ENCODE data around the gene IL32.
"Not testable (repeated sequence)": the region's sequence is repeated elsewhere in the genome, so short reads cannot be mapped to it uniquely, and the experiment has no call there.

Gene IL32

DNA sequence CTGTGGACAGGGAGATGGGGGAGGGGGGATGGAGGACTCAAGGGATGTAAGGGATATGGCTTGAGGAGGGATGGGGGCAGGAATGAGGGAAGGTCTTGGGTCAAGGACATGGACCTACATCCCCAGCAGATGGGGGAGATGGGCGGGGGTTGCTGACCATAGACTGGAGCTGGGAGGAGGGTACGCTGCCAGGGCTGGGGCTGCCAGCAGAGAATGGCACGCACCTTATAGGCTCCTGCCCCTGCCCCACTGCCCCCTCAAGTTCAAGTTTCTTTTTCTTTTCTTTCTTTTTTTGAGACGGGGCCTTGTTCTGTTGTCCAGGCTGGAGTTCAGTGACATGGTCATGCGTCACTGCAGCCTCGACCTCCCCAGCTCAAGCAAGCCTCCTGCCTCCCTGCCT is 10.5 kb downstream of the IL32 start:
- H3K9me3 ChIP-seq (ENCODE audit: control insufficient read depth, low read length); H3K9ac ChIP-seq (ENCODE audit: low read length): not testable (repeated sequence)

DNA sequence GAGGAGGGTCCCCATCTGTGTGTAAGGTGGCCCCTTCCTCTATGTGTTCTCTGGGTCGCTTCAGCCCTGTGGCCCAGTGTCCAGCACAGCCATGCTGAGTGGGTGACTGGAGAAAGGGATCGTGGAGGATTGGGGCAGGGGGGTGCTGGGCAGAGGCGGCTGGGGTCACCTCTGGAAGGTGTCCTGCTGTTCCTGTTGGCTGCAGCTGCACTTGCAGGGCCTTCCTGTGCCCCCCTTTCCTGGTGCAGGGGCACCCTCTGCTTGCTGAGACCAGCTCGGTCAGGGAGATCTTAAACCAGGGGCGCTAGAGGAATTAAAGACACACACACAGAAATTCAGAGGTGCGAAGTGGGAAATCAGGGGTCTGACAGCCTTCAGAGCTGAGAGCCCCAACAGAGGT is 11.1 kb downstream of the IL32 start:
- no peak overlapping the region for H3K4me3 ChIP-seq (ENCODE audit: low read length)
- no peaks in the 10 kb centered on the region for H3K4me1 ChIP-seq (ENCODE audit: control insufficient read depth, insufficient read depth, low read length)
- H3K27me3 ChIP-seq (replicated peaks; ENCODE audit: control insufficient read depth, insufficient read depth, low read length), result peaks cover 33% of the 10 kb centered on the region
- no peak overlapping the region for H3K9ac ChIP-seq (ENCODE audit: low read length)
- no peak for DNase-seq (ENCODE audit: low read depth)
- H3K9me3 ChIP-seq (ENCODE audit: control insufficient read depth, low read length), result no peaks in the 10 kb centered on the region
- H3K36me3 ChIP-seq (ENCODE audit: control insufficient read depth, insufficient read depth, low read length, severe bottlenecking), result no peaks in the 10 kb centered on the region

More for the DNA sequence above, 10.5 kb downstream of the IL32 start:
- H3K27me3 ChIP-seq (replicated peaks; ENCODE audit: control insufficient read depth, insufficient read depth, low read length), result peaks cover 36% of the 10 kb centered on the region
- not testable (repeated sequence) for H3K36me3 ChIP-seq (ENCODE audit: control insufficient read depth, insufficient read depth, low read length, severe bottlenecking); DNase-seq (ENCODE audit: low read depth); H3K4me1 ChIP-seq (ENCODE audit: control insufficient read depth, insufficient read depth, low read length); H3K4me3 ChIP-seq (ENCODE audit: low read length)

DNA sequence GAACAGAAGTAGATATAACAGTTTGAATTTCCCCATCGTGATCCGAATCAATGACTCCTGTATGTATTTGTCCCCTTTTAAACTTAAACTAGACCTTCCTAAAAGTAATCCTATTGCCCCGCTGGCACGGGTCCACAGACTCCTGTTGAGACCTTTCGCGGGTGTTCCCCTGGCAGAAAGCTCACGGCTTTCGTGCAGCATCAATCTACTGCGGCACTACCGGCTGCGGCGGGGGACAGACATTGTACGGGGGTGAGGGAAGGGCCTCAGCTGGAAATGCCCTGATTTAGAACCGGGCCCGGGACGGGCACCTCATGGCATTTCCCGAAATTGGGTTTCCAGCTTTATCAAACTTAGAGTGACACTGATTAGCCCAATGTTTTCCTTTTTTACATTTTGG is 14.6 kb downstream of the IL32 start:
- no peak overlapping the region for H3K9ac ChIP-seq (ENCODE audit: low read length)
- no peaks in the 10 kb centered on the region for H3K9me3 ChIP-seq (ENCODE audit: control insufficient read depth, low read length)
- no peak for DNase-seq (ENCODE audit: low read depth)
- H3K4me3 ChIP-seq (ENCODE audit: low read length), result no peak overlapping the region
- H3K36me3 ChIP-seq (ENCODE audit: control insufficient read depth, insufficient read depth, low read length, severe bottlenecking), result no peaks in the 10 kb centered on the region
- no peaks in the 10 kb centered on the region for H3K4me1 ChIP-seq (ENCODE audit: control insufficient read depth, insufficient read depth, low read length)
- H3K27me3 ChIP-seq (replicated peaks; ENCODE audit: control insufficient read depth, insufficient read depth, low read length), result peaks cover 24% of the 10 kb centered on the region

DNA sequence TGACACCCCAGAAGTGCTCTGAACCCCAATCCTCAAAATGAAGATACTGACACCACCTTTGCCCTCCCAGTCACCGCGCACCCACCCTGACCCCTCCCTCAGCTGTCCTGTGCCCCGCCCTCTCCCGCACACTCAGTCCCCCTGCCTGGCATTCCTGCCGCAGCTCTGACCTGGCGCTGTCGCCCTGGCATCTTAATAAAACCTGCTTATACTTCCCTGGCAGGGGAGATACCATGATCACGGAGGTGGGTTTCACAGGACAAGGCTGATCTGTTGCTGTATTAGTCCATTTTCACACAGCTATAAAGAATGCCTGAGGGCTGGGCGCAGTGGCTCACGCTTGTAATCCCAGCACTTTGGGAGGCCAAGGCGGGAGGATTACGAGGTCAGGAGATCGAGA is 16.5 kb downstream of the IL32 start:
- H3K9me3 ChIP-seq (ENCODE audit: control insufficient read depth, low read length); DNase-seq (ENCODE audit: low read depth); H3K4me3 ChIP-seq (ENCODE audit: low read length); H3K36me3 ChIP-seq (ENCODE audit: control insufficient read depth, insufficient read depth, low read length, severe bottlenecking); H3K9ac ChIP-seq (ENCODE audit: low read length); H3K4me1 ChIP-seq (ENCODE audit: control insufficient read depth, insufficient read depth, low read length): not testable (repeated sequence)
- peaks cover 15% of the 10 kb centered on the region for H3K27me3 ChIP-seq (replicated peaks; ENCODE audit: control insufficient read depth, insufficient read depth, low read length)

DNA sequence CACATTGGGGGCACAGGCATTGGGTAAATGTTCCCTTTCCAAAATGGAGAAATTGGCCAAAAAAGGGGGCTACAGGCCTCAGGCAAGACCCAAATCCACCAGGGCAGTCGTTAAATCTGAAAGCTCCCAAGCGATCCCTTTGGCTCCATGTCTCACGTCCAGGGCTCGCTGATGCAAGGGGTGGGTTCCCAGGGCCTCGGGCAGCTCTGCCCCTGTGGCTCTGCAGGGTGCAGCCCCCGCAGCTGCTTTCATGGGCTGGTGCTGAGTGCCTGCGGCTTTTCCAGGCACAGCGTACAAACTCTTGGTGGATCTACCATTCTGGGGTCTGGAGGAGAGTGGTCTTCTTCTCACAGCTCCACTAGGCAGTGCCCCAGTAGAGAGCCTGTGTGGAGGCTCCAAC is 18.0 kb downstream of the IL32 start:
- H3K27me3 ChIP-seq (replicated peaks; ENCODE audit: control insufficient read depth, insufficient read depth, low read length), result peaks cover 24% of the 10 kb centered on the region
- DNase-seq (ENCODE audit: low read depth); H3K9ac ChIP-seq (ENCODE audit: low read length); H3K4me1 ChIP-seq (ENCODE audit: control insufficient read depth, insufficient read depth, low read length); H3K9me3 ChIP-seq (ENCODE audit: control insufficient read depth, low read length); H3K36me3 ChIP-seq (ENCODE audit: control insufficient read depth, insufficient read depth, low read length, severe bottlenecking); H3K4me3 ChIP-seq (ENCODE audit: low read length): not testable (repeated sequence)

DNA sequence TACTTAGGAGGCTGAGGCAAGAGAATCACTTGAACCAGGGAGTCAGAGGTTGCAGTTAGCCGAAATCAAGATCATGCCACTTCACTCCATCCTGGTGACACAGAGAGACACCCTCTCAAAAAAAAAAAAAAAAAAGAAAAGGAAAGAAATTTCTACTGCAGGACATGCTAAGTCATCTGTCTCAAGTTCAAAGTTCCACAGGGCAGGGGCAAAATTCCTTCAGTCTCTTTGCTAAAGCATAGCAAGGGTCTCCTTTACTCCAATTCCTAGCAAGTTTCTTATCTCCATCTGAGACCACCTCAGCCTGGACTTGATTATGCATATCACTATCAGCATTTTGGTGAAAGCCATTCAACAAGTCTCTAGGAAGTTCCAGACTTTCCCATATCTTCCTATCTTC is 19.1 kb downstream of the IL32 start:
- H3K4me1 ChIP-seq (ENCODE audit: control insufficient read depth, insufficient read depth, low read length), result no peaks in the 10 kb centered on the region
- no peak for DNase-seq (ENCODE audit: low read depth)
- H3K4me3 ChIP-seq (ENCODE audit: low read length), result no peak overlapping the region
- H3K9me3 ChIP-seq (ENCODE audit: control insufficient read depth, low read length), result no peaks in the 10 kb centered on the region
- no peak overlapping the region for H3K9ac ChIP-seq (ENCODE audit: low read length)
- peaks cover 26% of the 10 kb centered on the region for H3K27me3 ChIP-seq (replicated peaks; ENCODE audit: control insufficient read depth, insufficient read depth, low read length)
- no peaks in the 10 kb centered on the region for H3K36me3 ChIP-seq (ENCODE audit: control insufficient read depth, insufficient read depth, low read length, severe bottlenecking)

DNA sequence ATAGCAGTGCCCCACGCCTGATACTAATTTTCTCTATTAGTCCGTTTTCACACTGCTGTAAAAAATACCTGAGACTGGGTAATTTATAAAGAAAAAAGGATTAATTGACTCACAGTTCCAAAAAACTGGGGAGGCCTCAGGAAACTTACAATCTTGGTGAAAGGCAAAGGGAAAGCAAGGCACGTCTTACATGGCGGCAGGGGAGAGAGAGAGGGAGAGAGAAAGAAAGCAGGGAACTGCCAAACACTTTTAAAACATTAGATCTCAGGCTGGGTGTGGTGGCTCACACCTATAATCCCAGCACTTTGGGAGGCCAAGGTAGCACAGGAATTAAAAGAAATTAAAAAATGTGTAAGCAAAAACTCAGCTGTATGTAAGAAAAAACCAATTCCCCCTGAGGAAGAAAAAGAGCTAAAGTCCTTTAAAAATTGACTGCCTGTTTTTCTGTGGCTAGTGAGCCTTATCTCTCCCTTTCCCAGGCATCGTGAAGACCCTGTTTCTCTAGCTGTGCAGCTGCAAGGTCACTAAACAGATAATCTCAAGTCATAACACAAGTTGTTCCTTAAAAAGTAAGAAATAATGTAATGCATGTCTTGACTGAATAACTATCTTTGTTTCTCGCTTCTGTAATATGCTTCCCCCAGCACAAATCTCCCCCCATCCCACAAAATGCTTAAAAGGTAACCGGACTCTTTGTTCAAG is 19.7 kb downstream of the IL32 start:
- no peaks in the 10 kb centered on the region for H3K4me1 ChIP-seq (ENCODE audit: control insufficient read depth, insufficient read depth, low read length)
- no peaks in the 10 kb centered on the region for H3K36me3 ChIP-seq (ENCODE audit: control insufficient read depth, insufficient read depth, low read length, severe bottlenecking)
- H3K9me3 ChIP-seq (ENCODE audit: control insufficient read depth, low read length), result no peaks in the 10 kb centered on the region
- no peak overlapping the region for H3K9ac ChIP-seq (ENCODE audit: low read length)
- peaks cover 26% of the 10 kb centered on the region for H3K27me3 ChIP-seq (replicated peaks; ENCODE audit: control insufficient read depth, insufficient read depth, low read length)
- DNase-seq (ENCODE audit: low read depth), result no peak
- H3K4me3 ChIP-seq (ENCODE audit: low read length), result no peak overlapping the region

DNA sequence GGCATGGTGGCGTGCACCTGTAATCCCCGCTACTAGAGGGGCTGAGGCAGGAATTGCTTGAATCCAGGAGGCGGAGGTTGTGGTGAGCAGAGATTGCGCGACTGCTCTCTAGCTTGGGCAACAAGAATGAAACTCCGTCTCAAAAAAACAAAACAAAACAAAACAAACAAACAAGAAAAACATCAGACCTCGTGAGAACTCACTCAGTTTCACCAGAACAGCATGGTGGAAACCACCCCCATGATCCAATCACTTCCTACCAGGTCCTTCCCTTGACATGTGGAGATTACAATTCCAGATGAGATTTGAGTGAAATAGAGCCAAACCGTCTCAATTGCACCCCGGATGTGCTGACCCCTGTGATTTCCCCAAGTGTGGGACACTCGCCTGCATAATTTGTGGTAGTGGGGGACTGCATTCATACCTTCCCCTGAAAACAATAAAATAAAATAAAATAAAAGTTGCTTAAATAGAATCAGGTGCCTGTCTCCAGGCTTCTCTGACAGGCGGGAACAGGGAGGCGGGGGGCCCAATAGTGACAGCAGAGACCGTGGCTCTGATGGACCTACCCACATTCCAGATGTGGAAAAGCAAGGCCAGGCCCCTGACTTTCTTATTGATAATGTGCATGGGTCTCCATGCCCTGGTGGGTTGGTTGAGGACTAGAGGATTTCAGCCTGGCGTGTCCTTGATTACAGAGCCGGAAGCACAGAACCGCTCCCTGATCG is 20.6 kb downstream of the IL32 start:
- Histone ChIP-seq H3K36me3 (ENCODE audit: control insufficient read depth, insufficient read depth, low read length, severe bottlenecking) (no peaks in the 10 kb centered on the region), H3K4me3 (ENCODE audit: low read length) (no peak overlapping the region), H3K9ac (ENCODE audit: low read length) (no peak overlapping the region), H3K9me3 (ENCODE audit: control insufficient read depth, low read length) (no peaks in the 10 kb centered on the region), H3K27me3 (replicated peaks; ENCODE audit: control insufficient read depth, insufficient read depth, low read length) (peaks cover 21% of the 10 kb centered on the region), H3K4me1 (ENCODE audit: control insufficient read depth, insufficient read depth, low read length) (no peaks in the 10 kb centered on the region)
- no peak for DNase-seq (ENCODE audit: low read depth)

DNA sequence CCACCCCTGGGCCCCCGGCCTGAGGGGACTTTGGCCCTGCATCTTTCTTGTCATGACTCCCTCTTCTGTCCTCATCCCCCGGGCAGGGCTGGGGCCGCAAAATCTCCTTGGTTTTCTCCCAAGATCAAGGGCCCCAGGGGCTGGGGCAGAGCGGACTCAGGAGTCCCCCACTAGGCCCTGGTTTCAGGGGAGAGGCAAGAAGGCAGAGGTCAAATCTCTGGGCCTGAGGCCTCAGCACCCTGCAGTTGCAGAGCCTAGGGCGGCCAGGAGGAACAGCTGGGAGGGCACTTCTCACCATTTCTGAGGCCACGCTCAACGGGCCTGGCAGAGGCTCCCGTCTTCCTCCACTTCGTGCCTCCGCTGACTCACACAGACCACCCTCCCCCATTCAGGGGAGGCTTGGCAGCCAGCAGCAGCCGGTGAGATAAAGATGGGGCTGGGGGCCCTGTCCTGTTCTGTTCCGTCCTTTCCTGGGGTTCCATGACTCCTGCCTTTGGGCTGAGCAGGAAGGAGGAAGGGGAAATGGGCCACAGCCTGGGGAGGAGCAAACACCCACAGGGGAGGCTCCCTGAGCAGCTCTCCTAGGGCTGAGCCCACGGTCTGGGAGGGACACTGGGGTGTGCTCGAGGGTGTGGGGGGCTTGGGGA is 21.3 kb downstream of the IL32 start:
- Histone ChIP-seq H3K9me3 (ENCODE audit: control insufficient read depth, low read length) (no peaks in the 10 kb centered on the region), H3K9ac (ENCODE audit: low read length) (no peak overlapping the region), H3K27me3 (replicated peaks; ENCODE audit: control insufficient read depth, insufficient read depth, low read length) (peaks cover 24% of the 10 kb centered on the region), H3K4me3 (ENCODE audit: low read length) (no peak overlapping the region), H3K4me1 (ENCODE audit: control insufficient read depth, insufficient read depth, low read length) (no peaks in the 10 kb centered on the region), H3K36me3 (ENCODE audit: control insufficient read depth, insufficient read depth, low read length, severe bottlenecking) (no peaks in the 10 kb centered on the region)
- DNase-seq (ENCODE audit: low read depth), result no peak

DNA sequence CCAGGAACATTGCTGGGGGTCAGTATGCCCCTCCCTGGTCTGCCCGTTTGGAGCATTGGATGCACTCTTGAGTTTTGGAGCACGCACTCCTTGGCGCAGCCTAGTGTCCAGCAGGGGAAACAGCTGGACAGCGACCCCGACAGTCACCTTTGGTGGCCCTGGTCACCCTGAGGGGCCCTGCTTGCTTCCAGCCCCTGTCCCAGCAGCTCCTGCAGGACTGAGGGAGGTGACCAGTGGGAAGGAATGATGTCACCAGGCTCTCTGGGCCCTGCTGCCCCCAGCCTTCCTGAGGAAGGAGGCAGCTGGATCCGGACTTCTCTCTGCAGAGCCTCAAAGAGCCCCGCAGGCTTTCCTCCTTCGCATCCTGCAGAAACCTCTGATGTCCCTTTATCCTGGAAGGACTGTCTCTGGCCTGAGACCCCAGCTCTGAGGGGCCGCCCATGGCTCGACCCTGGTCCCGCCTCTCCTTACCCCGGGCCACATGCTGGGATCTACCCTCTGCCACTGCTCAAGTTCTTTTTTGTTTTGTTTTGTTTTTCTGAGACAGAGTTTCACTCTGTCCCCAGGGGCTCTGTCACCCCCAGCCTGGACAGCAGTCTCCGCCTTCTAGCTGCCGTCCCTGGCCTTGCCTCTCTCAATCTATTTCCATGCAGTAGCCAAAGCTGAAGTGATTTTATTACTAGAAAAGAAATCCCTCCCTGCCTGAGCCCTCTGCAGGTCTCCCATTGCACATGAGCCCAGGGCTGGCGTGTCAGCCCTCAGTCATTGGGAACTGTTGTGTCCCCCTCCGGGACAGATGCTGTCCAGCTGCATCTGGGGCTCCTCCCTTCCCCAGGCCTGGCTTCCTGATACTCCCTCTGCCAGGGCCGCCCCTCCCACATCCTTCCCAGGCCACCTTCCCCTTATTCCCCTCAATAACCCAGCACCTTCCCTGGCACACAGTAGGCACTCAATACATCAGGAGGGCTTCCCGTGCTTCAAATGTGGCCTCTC is 22.1 kb downstream of the IL32 start:
- no peaks in the 10 kb centered on the region for H3K9me3 ChIP-seq (ENCODE audit: control insufficient read depth, low read length)
- peaks cover 33% of the 10 kb centered on the region for H3K27me3 ChIP-seq (replicated peaks; ENCODE audit: control insufficient read depth, insufficient read depth, low read length)
- H3K36me3 ChIP-seq (ENCODE audit: control insufficient read depth, insufficient read depth, low read length, severe bottlenecking), result no peaks in the 10 kb centered on the region
- no peak overlapping the region for H3K9ac ChIP-seq (ENCODE audit: low read length)
- no peak for DNase-seq (ENCODE audit: low read depth)
- no peaks in the 10 kb centered on the region for H3K4me1 ChIP-seq (ENCODE audit: control insufficient read depth, insufficient read depth, low read length)
- H3K4me3 ChIP-seq (ENCODE audit: low read length), result no peak overlapping the region

DNA sequence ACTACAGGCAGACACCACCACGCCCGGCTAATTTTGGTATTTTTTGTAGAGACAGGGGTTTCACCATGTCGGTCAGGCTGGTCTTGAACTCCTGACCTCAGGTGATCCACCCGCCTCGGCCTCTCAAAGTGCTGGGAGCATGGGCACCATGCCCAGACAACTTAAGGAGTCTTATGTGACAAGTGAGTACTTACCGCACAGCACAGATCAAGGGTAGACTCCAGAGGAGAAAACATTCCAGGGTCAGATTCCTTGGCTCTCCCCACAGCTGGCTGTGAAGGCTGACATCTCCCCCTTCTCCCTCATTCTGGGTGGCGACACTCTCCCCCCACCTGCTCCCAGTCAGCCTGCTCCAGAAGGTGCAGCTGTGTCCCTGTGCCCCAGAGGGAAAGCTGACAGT is 23.0 kb downstream of the IL32 start:
- Histone ChIP-seq H3K4me3 (ENCODE audit: low read length) (no peak overlapping the region), H3K36me3 (ENCODE audit: control insufficient read depth, insufficient read depth, low read length, severe bottlenecking) (no peaks in the 10 kb centered on the region), H3K4me1 (ENCODE audit: control insufficient read depth, insufficient read depth, low read length) (no peaks in the 10 kb centered on the region), H3K27me3 (replicated peaks; ENCODE audit: control insufficient read depth, insufficient read depth, low read length) (peaks cover 37% of the 10 kb centered on the region), H3K9me3 (ENCODE audit: control insufficient read depth, low read length) (no peaks in the 10 kb centered on the region), H3K9ac (ENCODE audit: low read length) (no peak overlapping the region)
- no peak for DNase-seq (ENCODE audit: low read depth)
